Measurements from ENCODE around the gene C8B. TPM values are rescaled to one million over a fixed set of nuclear protein-coding genes. Genes with fewer than 3 reads are reported as not detected.

C8B gene
- total RNA-seq, 1 experiment from 2014 or later = not detected

- no peak for DNase-seq
- no peak for TF ChIP-seq CTCF (conservative IDR thresholded peaks at IDR 0.05)
Measured at GRCh38 chr1:56880774-56881173, 85.0 kb downstream of the C8B start.

More at GRCh38 chr1:56880774-56881173, 85.0 kb downstream of the C8B start:
- Histone ChIP-seq H2BK20ac (ENCODE audit: low read depth, low read length, poor library complexity, severe bottlenecking) (no peak overlapping the region), H2BK120ac (ENCODE audit: low read depth, low read length, poor library complexity, severe bottlenecking) (no peak overlapping the region), H2BK15ac (ENCODE audit: low read depth, low read length) (no peak overlapping the region), H4K8ac (replicated peaks; ENCODE audit: insufficient read length, low read depth, low read length) (no peak overlapping the region), H3K9me3 (ENCODE audit: control insufficient read depth, low read depth, low read length) (no peaks in the 10 kb centered on the region), H2BK5ac (ENCODE audit: insufficient read length, low read length) (no peak overlapping the region), H3K27me3 (ENCODE audit: insufficient read depth, low read length) (no peaks in the 10 kb centered on the region), H3K14ac (ENCODE audit: insufficient read depth, low read length) (no peak overlapping the region), H2AFZ (ENCODE audit: low read length) (no peak overlapping the region), H3K4me1 (ENCODE audit: insufficient read depth, low read length) (no peaks in the 10 kb centered on the region), H4K91ac (ENCODE audit: insufficient read length, low read depth, low read length) (no peak overlapping the region), H3K79me2 (ENCODE audit: insufficient read depth, low read length) (no peaks in the 10 kb centered on the region), H3K56ac (ENCODE audit: insufficient read length, low read depth, low read length) (no peak overlapping the region), H3T11ph (ENCODE audit: low read length) (no peak overlapping the region), H4K20me1 (ENCODE audit: control insufficient read depth, insufficient read depth, insufficient read length) (no peaks in the 10 kb centered on the region), H4K5ac (ENCODE audit: insufficient read length, low read depth, low read length) (no peak overlapping the region), H3K79me1 (ENCODE audit: insufficient read depth, low read depth, low read length, poor library complexity, severe bottlenecking) (no peaks in the 10 kb centered on the region), H3K4me2 (ENCODE audit: insufficient read depth, insufficient read length, low read length) (no peak overlapping the region), H3K27ac (ENCODE audit: insufficient read length, low read depth, low read length) (no peak overlapping the region), H2AK5ac (ENCODE audit: insufficient read length, low read length) (no peak overlapping the region), H2BK12ac (ENCODE audit: insufficient read length, low read depth, low read length) (no peak overlapping the region), H3K9ac (ENCODE audit: extremely low read depth, insufficient read length, low read length) (no peak overlapping the region), H3K23ac (ENCODE audit: insufficient read length, low read depth, low read length) (no peak overlapping the region), H3K18ac (ENCODE audit: insufficient read length, low read depth, low read length) (no peak overlapping the region), H3K23me2 (ENCODE audit: insufficient read length, low read depth, low read length, poor library complexity, severe bottlenecking) (no peaks in the 10 kb centered on the region), H3K4ac (ENCODE audit: low read depth, low read length) (no peak overlapping the region)
- no CpG with 5 or more reads among the region's 1 CpG for WGBS (ENCODE audit: extremely low coverage, insufficient read length, low lambda C conversion rate)
- no peak overlapping the region for H3K27ac Mint-ChIP-seq
- H3K4me3 Mint-ChIP-seq = no peak overlapping the region
- no peaks in the 10 kb centered on the region; a peak in 1 of 5 replicates for H3K9me3 Mint-ChIP-seq
- H3K27me3 Mint-ChIP-seq (ENCODE audit: low read depth) = peaks cover 7% of the 10 kb centered on the region; the same call in 1 of the 2 replicates
- no peaks in the 10 kb centered on the region for H3K36me3 Mint-ChIP-seq (ENCODE audit: insufficient read depth in 1 of 3, low read depth in 3 of 3)
- H3K4me1 Mint-ChIP-seq = no peaks in the 10 kb centered on the region

Other genes with a start within 250 kb of the C8B start
- 0.33 and 0.48 TPM in 2 replicates for gene FYB2, start 146.6 kb downstream of the C8B start, total RNA-seq (2021)
- gene C8A, start 111.2 kb downstream of the C8B start, total RNA-seq (2021) = not detected in 2 replicates

Data from H9 (cell line).